DOHH2 (cell line): ENCODE data around the gene SPA17.

ENCODE experiments used
- H3F3A ChIP-seq: fragments of 200-600 bp; sonication (generic), shearing (Covaris generic); 2 replicates; pipeline ENCODE4 v1.6.0; 2016; ENCODE audit warnings: antibody characterized with exemption, mild to moderate bottlenecking; ENCODE audit not compliant: control insufficient read depth, insufficient read depth
- H3K27ac ChIP-seq: fragments of 200-600 bp; sonication (generic); 2 replicates; pipeline ENCODE4 v1.5.1; 2014; ENCODE audit warnings: low read depth, mild to moderate bottlenecking, low read length, moderate library complexity
- H3K27me3 ChIP-seq: fragments of 200-600 bp; sonication (generic); 2 replicates; pipeline ENCODE4 v1.6.1; 2014; ENCODE audit warnings: mild to moderate bottlenecking, low read length, mixed read lengths; ENCODE audit not compliant: control insufficient read depth
- H3K36me3 ChIP-seq: fragments of 200-600 bp; sonication (generic); 2 replicates; pipeline ENCODE4 v1.6.1; 2014; ENCODE audit warnings: mild to moderate bottlenecking, low read length, moderate library complexity, mixed read lengths; ENCODE audit not compliant: control insufficient read depth
- H3K4me1 ChIP-seq: fragments of 200-600 bp; sonication (generic); 2 replicates; pipeline ENCODE4 v1.6.1; 2014; ENCODE audit warnings: mild to moderate bottlenecking, low read length, mixed read lengths; ENCODE audit not compliant: control insufficient read depth
- H3K4me2 ChIP-seq: fragments of 200-600 bp; sonication (generic); 2 replicates; pipeline ENCODE4 v1.6.0; 2014; ENCODE audit warnings: mild to moderate bottlenecking, low read length, moderate library complexity
- H3K4me3 ChIP-seq: fragments of 200-600 bp; sonication (generic); 2 replicates; pipeline ENCODE4 v1.5.1; 2014; ENCODE audit warnings: mild to moderate bottlenecking, low read length, mixed read lengths
- H3K79me2 ChIP-seq: fragments of 200-600 bp; sonication (generic); 2 replicates; pipeline ENCODE4 v1.6.1; 2014; ENCODE audit warnings: mild to moderate bottlenecking, low read length, mixed read lengths; ENCODE audit not compliant: control insufficient read depth
- H3K9me2 ChIP-seq: fragments of 200-600 bp; sonication (generic); replicated peaks from 2 replicates; pipeline ENCODE4 v1.6.1; 2014; ENCODE audit warnings: mild to moderate bottlenecking, low read length, mixed read lengths; ENCODE audit not compliant: control insufficient read depth
- H3K9me3 ChIP-seq: fragments of 200-600 bp; sonication (generic); 2 replicates; pipeline ENCODE4 v1.6.1; 2014; ENCODE audit warnings: antibody characterized with exemption, low read length, mixed read lengths; ENCODE audit not compliant: control insufficient read depth, insufficient read depth
- H4K20me1 ChIP-seq: fragments of 200-600 bp; sonication (generic); 2 replicates; pipeline ENCODE4 v1.6.0; 2014; ENCODE audit warnings: low read depth, mild to moderate bottlenecking, antibody characterized with exemption, low read length, moderate library complexity; ENCODE audit not compliant: control insufficient read depth, insufficient read depth
- EZH2phosphoT487 ChIP-seq: fragments of 200-600 bp; sonication (generic); IDR thresholded peaks from 2 replicates; pipeline ENCODE4 v1.6.1; 2017; ENCODE audit warnings: borderline replicate concordance, mild to moderate bottlenecking, antibody characterized with exemption, low read length, moderate library complexity, mixed read lengths
- TF ChIP-seq, protein P1 (sequence below): fragments of 200-600 bp; sonication (generic); IDR thresholded peaks from one replicate; pipeline ENCODE4 v1.5.1; 2014; ENCODE audit warnings: antibody characterized with exemption, mild to moderate bottlenecking, low read depth, low read length; ENCODE audit not compliant: poor library complexity, severe bottlenecking

The SPA17 gene

DNA sequence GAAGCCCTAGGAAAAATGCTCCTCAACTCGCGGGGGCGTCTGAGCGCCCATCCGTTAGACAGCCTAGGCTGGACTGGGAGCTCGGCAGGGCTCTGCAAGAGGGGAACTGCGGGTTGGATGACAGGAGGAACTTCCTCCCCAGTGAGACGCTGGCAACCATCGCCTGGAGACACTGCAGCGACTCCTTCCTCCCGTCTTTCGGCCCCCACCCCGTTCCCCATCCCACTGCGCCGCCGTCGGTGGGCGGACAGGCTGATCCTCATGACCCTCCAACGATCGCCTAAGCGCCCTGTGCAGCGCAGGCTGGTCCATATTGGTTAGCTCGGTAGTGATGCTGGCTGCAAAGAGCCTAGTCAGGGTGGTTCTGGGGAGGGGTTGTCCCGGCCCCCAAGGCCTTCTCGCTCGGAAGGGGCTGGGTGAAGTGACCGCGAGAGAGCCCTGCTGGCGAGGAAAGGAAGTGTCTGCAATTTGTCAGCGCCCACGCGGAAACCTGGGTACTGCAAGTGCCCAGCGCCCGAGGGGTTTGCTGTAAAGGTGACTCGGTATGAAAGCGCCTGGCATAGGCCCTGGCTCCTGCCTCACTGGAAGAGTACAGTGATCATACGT, 66.7 kb downstream of the SPA17 start:
- H3K36me3 ChIP-seq: no peaks in the 10 kb centered on the region
- H3F3A ChIP-seq: 0 out of 2 replicates have a peak, but pooled peaks cover 3% of the 10 kb centered on the region
- TF ChIP-seq, protein P1, sequence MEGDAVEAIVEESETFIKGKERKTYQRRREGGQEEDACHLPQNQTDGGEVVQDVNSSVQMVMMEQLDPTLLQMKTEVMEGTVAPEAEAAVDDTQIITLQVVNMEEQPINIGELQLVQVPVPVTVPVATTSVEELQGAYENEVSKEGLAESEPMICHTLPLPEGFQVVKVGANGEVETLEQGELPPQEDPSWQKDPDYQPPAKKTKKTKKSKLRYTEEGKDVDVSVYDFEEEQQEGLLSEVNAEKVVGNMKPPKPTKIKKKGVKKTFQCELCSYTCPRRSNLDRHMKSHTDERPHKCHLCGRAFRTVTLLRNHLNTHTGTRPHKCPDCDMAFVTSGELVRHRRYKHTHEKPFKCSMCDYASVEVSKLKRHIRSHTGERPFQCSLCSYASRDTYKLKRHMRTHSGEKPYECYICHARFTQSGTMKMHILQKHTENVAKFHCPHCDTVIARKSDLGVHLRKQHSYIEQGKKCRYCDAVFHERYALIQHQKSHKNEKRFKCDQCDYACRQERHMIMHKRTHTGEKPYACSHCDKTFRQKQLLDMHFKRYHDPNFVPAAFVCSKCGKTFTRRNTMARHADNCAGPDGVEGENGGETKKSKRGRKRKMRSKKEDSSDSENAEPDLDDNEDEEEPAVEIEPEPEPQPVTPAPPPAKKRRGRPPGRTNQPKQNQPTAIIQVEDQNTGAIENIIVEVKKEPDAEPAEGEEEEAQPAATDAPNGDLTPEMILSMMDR: peak; percentile 75
- TF ChIP-seq EZH2phosphoT487: no peak
- H3K4me3 ChIP-seq: peak overlapping the region; percentile 94
- no peak overlapping the region for H3K27ac ChIP-seq
- H3K27me3 ChIP-seq: peaks cover 18% of the 10 kb centered on the region
- H3K79me2 ChIP-seq: peaks cover 18% of the 10 kb centered on the region
- no peaks in the 10 kb centered on the region for H4K20me1 ChIP-seq
- no peaks in the 10 kb centered on the region for H3K9me3 ChIP-seq
- peak overlapping the region; percentile 98 for H3K4me2 ChIP-seq
- no peaks in the 10 kb centered on the region for H3K9me2 ChIP-seq
- peaks cover 42% of the 10 kb centered on the region for H3K4me1 ChIP-seq

GRCh38 chr11:124742555-124742954, 68.9 kb downstream of the SPA17 start:
- peaks cover 18% of the 10 kb centered on the region for H3K79me2 ChIP-seq
- H3K4me3 ChIP-seq: peak overlapping the region; percentile 94
- H3K36me3 ChIP-seq: no peaks in the 10 kb centered on the region
- H3K27ac ChIP-seq: no peak overlapping the region
- H3K4me1 ChIP-seq: peaks cover 49% of the 10 kb centered on the region
- H3K4me2 ChIP-seq: peak overlapping the region; percentile 98
- no peaks in the 10 kb centered on the region for H4K20me1 ChIP-seq
- 0 out of 2 replicates have a peak, but pooled peaks cover 3% of the 10 kb centered on the region for H3F3A ChIP-seq
- no peaks in the 10 kb centered on the region for H3K9me2 ChIP-seq
- H3K9me3 ChIP-seq: no peaks in the 10 kb centered on the region
- no peak for TF ChIP-seq EZH2phosphoT487
- TF ChIP-seq, protein P1: no peak
- peaks cover 15% of the 10 kb centered on the region for H3K27me3 ChIP-seq

- Histone ChIP-seq H3K4me1 (peaks cover 49% of the 10 kb centered on the region), H3K4me2 (peak overlapping the region; percentile 98; the same call in 1 of the 2 replicates), H3K27ac (no peak overlapping the region), H4K20me1 (no peaks in the 10 kb centered on the region), H3K27me3 (peaks cover 13% of the 10 kb centered on the region), H3K36me3 (no peaks in the 10 kb centered on the region), H3K4me3 (no peak overlapping the region), H3K9me3 (no peaks in the 10 kb centered on the region), H3K9me2 (no peaks in the 10 kb centered on the region), H3K79me2 (peaks cover 18% of the 10 kb centered on the region), H3F3A (0 out of 2 replicates have a peak, but pooled peaks cover 3% of the 10 kb centered on the region)
- TF ChIP-seq, protein P1: no peak
These were observed 69.3 kb downstream of the SPA17 start for GRCh38 chr11:124743050-124743449.
